HG03064 (cell line): ENCODE results near the gene PALLD.
A peak's percentile ranks its signal among the peaks of the same experiment; 100 is the strongest.

Experiments
- ATAC-seq: cut with Tn5 transposase; IDR thresholded peaks from one replicate; pipeline ENCODE4 v1.9.1; 2021; ENCODE audit warnings: low read depth; ENCODE audit not compliant: unreplicated experiment

The PALLD gene

GRCh38 chr4:168585168-168586091, 88.6 kb downstream of the PALLD start:
- ATAC-seq: peak; percentile 76

DNA sequence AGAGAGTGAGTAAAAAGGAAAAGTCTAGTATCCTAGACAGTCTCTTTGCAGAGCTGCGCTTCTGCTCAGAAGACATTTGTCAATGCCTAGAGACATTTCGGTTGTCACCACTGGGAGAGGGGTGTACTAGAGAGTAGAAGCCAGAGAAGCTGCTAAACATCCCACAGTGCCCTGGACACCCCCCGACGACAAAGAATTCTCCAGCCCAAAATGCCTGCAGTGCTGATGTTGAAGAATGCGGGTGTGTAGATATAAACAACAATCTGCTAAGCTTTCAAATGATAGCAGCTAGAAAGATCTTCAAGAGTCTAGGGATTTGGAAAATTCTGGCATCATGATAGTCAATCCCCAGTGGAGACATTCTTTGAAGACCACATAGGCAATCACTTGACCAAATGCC, 90.1 kb downstream of the PALLD start:
- ATAC-seq: no peak

DNA sequence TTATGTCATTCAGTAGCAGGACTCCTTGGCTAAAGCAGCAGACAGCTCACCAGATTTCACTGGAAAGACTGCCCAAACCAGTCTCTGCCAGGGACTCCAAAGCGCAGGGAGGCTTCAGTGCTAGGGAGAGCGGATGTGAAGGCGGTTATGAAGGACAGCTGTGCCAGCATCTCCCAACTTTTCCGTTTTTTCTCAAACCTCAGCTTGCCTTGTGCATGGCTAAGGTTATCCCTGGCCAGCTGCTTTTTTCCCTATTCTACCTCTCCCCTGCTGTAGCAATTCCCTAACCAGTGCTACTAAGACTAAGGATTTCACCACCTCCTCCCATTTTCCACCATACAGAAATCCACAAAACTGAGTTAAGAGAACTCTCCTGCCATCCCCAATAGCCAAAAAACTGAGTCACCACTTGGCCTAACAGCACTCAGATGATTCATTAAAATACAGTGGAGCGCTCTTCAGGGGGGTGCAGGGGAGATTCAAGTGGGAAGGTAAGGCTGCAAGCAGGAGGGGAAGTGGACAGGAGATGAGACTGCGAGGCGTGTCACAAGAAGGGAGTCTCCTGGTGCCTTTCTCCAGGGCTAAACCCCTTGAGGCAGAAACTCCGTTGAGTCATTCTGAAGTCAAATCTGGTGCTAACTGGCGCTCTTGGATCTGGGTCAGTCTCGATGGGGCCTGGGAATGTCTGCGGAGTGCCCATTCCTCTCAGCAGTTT, 90.7 kb downstream of the PALLD start:
- no peak for ATAC-seq

DNA sequence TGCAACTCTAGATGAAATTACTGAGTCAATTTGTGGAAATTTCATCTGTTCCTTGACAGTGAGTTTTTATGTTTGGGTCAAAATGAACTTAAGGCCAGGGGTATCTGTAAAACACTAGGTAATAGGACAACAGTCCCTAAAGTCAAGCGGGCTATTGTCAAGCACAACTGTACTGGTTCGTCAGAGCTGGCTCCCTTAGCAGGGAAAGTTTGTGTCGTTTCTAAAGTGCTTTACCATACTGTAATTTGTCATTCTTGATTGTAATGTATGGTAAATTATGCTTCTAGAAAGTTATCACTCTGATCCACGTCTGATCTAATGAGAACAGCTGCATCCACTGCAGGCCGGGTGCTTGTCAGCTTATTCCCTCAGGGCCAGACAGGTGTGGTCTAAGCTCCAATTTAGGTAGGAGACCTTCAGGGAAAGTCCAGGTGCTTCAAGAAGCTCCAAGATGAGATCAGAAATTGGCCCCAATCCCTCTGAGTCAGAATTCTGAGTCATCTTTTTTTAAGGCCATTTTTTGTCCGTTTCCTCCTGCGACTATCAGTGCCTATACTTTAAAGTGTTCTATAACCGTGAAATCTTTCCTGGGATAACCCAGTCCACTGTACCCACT, 92.2 kb downstream of the PALLD start:
- ATAC-seq: no peak

GRCh38 chr4:168592676-168593075, 95.8 kb downstream of the PALLD start:
- no peak for ATAC-seq

- no peak for ATAC-seq
Observed at GRCh38 chr4:168593399-168593798, 96.5 kb downstream of the PALLD start.

DNA sequence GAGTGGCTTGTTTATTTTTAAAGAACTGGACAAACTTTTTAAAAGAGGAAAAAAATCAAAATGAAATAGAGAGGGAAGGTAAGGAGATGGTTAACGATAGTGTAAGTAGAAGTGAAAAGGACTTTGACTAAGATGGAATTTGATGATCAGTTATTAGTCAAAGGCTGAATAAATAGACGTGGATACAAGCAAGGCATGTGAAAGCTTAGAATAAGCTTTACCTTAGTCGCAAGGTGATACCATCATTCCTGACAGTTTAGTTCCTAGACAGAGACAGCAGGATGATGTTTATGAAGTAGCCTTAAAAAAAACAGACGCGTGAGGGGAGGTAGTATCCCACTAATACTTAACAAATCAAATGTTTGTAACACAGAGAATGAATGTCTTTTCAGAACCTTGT, 97.3 kb downstream of the PALLD start:
- ATAC-seq: no peak

DNA sequence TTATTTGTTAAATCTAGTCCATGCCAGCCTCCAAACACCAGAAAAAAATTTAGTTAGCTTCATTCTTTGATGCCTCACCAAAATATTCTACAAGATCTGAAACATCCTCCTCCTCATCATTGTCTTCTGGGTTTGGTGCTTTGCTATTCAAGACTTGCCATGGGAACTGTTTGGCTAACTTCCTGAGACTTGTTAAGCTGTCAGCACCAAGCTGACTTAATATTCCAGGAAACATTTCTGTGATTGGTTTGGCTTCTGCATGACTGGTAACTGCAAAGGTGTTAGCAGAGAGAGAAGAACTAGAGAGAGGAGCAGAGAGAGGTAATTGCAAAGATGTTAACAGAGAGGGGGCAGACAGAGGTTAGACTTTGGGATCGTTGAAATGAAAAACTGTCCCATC, 101.3 kb downstream of the PALLD start:
- no peak for ATAC-seq

DNA sequence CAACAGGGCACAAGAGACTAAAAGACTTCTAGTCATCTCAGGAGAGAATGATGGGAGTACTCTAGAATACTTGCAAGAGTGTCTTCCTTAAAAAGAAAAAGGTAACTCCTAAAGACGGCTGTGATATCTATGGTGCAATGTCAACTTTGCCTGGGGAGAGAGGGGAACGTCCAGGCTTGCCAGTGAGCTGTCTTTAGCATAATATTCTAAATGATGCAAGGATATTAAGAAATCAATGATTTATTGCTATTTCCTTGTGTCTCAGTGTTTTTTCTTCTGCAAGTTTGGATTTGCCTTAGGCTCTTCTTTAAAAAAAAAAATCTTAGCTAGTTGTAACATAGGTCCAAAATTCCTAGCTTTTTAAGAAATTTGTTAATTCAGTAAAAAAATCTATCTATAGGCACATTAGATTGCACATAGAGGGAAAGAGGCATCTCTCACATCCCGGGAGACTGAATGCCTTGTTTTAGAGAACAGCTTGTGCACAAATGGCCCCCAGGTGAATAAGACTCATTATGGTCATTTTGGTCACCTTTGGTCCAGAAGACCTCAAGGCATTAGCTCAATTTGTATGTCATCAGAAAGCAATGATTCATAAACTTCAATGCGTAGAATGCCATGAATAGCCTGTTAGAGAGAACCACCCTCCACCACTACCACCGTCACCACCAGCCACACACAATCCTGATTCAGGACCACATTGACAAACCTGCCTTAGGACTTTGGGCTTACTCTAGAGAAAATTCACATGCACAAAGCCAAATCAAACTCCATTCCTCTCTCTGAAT, 104.1 kb downstream of the PALLD start:
- no peak for ATAC-seq

GRCh38 chr4:168601899-168602298, 105.0 kb downstream of the PALLD start:
- ATAC-seq: no peak

GRCh38 chr4:168604496-168605373, 107.9 kb downstream of the PALLD start:
- no peak for ATAC-seq

DNA sequence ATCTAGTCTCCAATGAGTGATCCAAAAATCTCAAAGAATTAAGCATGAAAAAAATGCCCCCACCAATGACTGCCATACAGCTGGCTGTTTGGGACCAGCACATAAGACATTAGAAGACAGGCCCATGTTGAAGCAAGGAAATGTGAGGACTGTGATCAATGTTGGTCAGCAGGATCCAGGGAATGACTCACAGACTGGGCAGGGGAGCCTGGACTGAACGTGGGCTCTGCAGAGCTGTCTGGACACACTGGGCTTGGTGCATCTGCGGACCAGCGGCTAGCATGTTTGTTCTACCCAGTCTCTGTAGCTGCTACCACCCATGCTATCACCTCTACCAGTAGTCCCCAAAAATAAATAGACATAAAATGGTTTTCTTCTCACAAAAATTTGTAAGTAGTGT, 108.6 kb downstream of the PALLD start:
- no peak for ATAC-seq

DNA sequence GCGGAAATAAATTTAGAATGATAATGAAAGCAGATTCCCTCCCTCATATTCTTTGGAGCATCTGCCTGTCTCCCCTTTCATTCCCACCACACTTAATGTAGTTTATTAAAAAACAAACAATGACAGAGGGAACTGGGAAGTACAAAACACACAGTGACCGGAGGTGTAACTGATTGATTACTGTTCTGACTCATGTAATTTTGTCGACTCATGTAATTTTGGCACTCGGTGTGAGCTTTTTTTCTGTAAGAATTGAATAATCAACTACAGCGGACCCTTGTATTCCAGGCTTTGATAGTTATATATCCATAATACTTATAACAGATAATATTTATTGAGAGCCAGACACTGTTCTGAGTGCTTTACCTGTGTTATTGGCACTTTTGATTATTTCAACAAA, 110.4 kb downstream of the PALLD start:
- no peak for ATAC-seq

GRCh38 chr4:168608771-168609170, 111.9 kb downstream of the PALLD start:
- no peak for ATAC-seq

DNA sequence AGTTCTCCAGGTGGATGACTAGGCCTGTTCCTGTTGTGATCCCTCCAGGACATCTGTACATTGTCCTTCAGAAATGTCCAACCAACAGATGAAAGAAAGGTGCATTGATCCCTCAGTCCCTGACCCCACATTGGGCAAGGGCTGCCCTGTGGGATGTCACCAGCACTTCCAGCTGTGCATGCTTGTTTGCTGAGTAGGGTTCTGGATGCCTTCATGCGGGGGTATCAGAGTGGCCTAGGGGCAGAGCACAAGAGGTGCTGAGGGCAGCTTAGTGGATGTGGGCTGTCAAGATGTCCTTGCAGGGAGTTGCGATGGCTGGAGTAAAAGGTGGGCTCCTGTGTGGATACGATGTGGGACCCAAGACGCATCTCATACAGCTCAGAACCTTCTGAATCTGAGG, 112.5 kb downstream of the PALLD start:
- ATAC-seq: no peak

DNA sequence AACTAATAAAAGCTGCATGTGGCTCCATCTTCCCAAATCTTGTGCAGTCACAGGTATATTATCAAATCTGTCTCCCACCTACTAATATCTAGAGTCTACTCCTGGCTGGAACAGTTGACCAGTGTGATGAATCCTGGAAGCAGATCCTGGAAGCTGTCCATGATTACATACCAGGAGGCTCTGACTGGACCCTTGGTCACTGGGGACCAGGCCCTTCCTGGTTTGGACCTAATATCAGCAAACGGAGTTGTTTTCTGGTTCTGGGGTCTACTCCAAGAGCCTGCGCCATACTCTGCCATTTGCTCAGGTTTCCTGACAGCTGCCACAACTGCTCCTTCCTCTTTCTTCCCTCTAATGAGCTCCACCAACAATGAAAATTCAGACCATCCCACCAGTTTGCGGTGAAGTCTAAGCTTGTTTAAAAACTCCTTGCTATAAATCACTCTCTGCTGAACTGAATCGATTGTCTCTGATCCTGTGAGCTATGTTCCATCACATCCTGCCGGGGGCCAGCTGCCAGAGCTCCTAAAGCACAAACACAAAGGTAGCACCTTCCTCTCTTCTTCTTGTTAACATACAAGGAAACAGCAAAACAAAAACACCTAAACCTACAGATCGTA, 114.2 kb downstream of the PALLD start:
- no peak for ATAC-seq

- no peak for ATAC-seq
Observed at GRCh38 chr4:168612450-168613135, 115.7 kb downstream of the PALLD start.

DNA sequence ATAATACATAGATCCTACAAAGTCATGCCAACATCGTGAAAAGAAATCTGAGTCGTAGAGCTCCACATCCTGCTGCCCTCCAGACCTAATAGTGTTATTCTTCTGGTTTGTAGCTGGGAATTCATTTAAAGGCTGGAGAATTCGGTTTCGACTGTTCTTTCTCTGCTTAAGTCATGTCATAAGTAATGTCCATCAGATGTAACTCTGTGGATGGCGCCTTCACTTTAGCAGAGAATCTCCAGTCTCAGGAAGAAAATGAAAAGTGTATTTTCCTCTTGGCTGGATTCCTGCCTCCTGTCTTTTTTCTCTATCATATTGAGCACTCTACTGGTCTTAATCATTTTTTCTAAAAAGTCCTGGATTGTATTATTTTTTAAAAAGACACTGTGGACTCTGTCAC, 117.0 kb downstream of the PALLD start:
- no peak for ATAC-seq
